Natural killer cell (primary cell): ENCODE measurements around the gene SLA2. TPM values are rescaled to one million over a fixed set of nuclear protein-coding genes. Genes with fewer than 3 reads are reported as not detected.
A peak's percentile ranks its signal among the peaks of the same experiment; 100 is the strongest.
"Not testable (repeated sequence)": the region's sequence is repeated elsewhere in the genome, so short reads cannot be mapped to it uniquely, and the experiment has no call there.

ENCODE experiments used
- ATAC-seq, 3 donors: fragments of 150-1000 bp in 2 of 3; fragments of 200-7000 bp in 1 of 3; cut with Tn5 transposase; 1 replicate in 1 of 3; 2 replicates in 2 of 3; pipeline ENCODE4 v1.10.0; 2021; ENCODE audit warnings: mild to moderate bottlenecking in 2 of 3, moderate library complexity in 2 of 3
- DNase-seq, 2 donors: peaks; one replicate each; pipeline versions ENCODE4 v3.0.0 to v3.0.0-alpha.2; 2013 to 2021; ENCODE audit warnings: mixed read lengths in 1 of 2
- H3K27ac ChIP-seq: one replicate; pipeline ENCODE4 v1.5.1; 2013; ENCODE audit warnings: mild to moderate bottlenecking, low read length
- H3K27me3 ChIP-seq: one replicate; pipeline ENCODE4 v1.6.1; 2013; ENCODE audit warnings: low read length; ENCODE audit not compliant: control insufficient read depth, insufficient read depth
- H3K36me3 ChIP-seq: one replicate; pipeline ENCODE4 v1.6.1; 2013; ENCODE audit warnings: low read length; ENCODE audit not compliant: control insufficient read depth, insufficient read depth
- H3K4me1 ChIP-seq: one replicate; pipeline ENCODE4 v1.6.1; 2013; ENCODE audit warnings: low read length; ENCODE audit not compliant: control insufficient read depth, insufficient read depth
- H3K4me3 ChIP-seq: one replicate; pipeline ENCODE4 v1.5.1; 2013; ENCODE audit warnings: low read length
- H3K9me3 ChIP-seq: one replicate; pipeline ENCODE4 v1.6.1; 2013; ENCODE audit warnings: low read length; ENCODE audit not compliant: control insufficient read depth, insufficient read depth
- H3K27ac Mint-ChIP-seq, 2 donors: one replicate each; pipeline ENCODE4 v1.8.0; 2022; ENCODE audit warnings: mild to moderate bottlenecking in 2 of 2, mixed read lengths in 2 of 2, moderate library complexity in 1 of 2
- H3K27me3 Mint-ChIP-seq, 2 donors: one replicate each; pipeline ENCODE4 v1.8.0; 2022; ENCODE audit warnings: low read depth in 2 of 2, mixed read lengths in 2 of 2
- H3K36me3 Mint-ChIP-seq: one replicate; pipeline ENCODE4 v1.8.0; 2022; ENCODE audit warnings: mixed read lengths
- H3K4me1 Mint-ChIP-seq, 2 donors: one replicate each; pipeline ENCODE4 v1.8.0; 2022; ENCODE audit warnings: mixed read lengths in 2 of 2
- H3K4me3 Mint-ChIP-seq: one replicate; pipeline ENCODE4 v1.8.0; 2022; ENCODE audit warnings: mild to moderate bottlenecking, moderate library complexity, mixed read lengths
- H3K9me3 Mint-ChIP-seq, 2 donors: one replicate each; pipeline ENCODE4 v1.8.0; 2022; ENCODE audit warnings: mixed read lengths in 2 of 2
- CTCF ChIP-seq: fragments of 200-600 bp; IDR thresholded peaks from one replicate; pipeline ENCODE4 v1.8.0; 2022; ENCODE audit warnings: antibody characterized with exemption
- WGBS: methylation state at CpG from one replicate; pipeline ENCODE4 v1.1.7; 2013; ENCODE audit warnings: missing lambda C conversion rate; ENCODE audit not compliant: insufficient coverage; 5-methylcytosine and 5-hydroxymethylcytosine counted together
- intact Hi-C: fragments of 100-400 bp; cut with micrococcal nuclease; formaldehyde crosslinking; loops from one replicate; pipeline ENCODE4 v1.14.2; 2022
- total RNA-seq, 4 donors: library from RNA; stranded (reverse); fragments of 120-200 nt in 1 of 4; gene quantifications; one replicate each; pipeline versions ENCODE4 v1.2.3 to v1.2.4, GENCODE V29; 2013 to 2022

Gene SLA2
- total RNA-seq, 3 donors from 2014 or later (not counting 1 experiment from before 2014, with no cell fraction given): 77.0 to 116 (median 90.3) TPM

- no peak overlapping the region for H3K4me3 ChIP-seq
Observed at GRCh38 chr20:36642136-36642535, 3.9 kb downstream of the SLA2 start.

GRCh38 chr20:36641506-36641843 is 4.5 kb downstream of the SLA2 start:
- peaks cover 36% of the 10 kb centered on the region for H3K36me3 ChIP-seq
- intact Hi-C loops: loop anchor here (10.0 kb wide), 1 partner anchor 243 kb away; no protein-coding TSS in a partner anchor
- no peaks in the 10 kb centered on the region for H3K36me3 Mint-ChIP-seq
- 93% methylated on average over 3 of the region's 3 CpGs for WGBS
- H3K27me3 Mint-ChIP-seq: no peaks in the 10 kb centered on the region
- ATAC-seq (no peak), DNase-seq (no peak)
- TF ChIP-seq CTCF: no peak
- no peak overlapping the region for H3K4me3 Mint-ChIP-seq
- peaks cover 50 to 52% of the 10 kb centered on the region in 2 donors for H3K4me1 Mint-ChIP-seq
- H3K9me3 ChIP-seq: no peaks in the 10 kb centered on the region
- H3K27ac Mint-ChIP-seq: peak overlapping the region; percentile 97 to 98
- H3K9me3 Mint-ChIP-seq: no peaks in the 10 kb centered on the region
- peaks cover 54% of the 10 kb centered on the region for H3K4me1 ChIP-seq
- H3K4me3 ChIP-seq: no peak overlapping the region
- H3K27ac ChIP-seq: no peak overlapping the region
- no peaks in the 10 kb centered on the region for H3K27me3 ChIP-seq

More at GRCh38 chr20:36642136-36642535, 3.9 kb downstream of the SLA2 start:
- no peak for TF ChIP-seq CTCF
- peak; percentile 18 to 24 (median 20) for ATAC-seq
- Mint-ChIP-seq H3K27me3 (no peaks in the 10 kb centered on the region), H3K27ac (peak overlapping the region; percentile 97 to 98), H3K4me1 (peaks cover 55 to 57% of the 10 kb centered on the region in 2 donors), H3K36me3 (no peaks in the 10 kb centered on the region), H3K9me3 (no peaks in the 10 kb centered on the region), H3K4me3 (peak overlapping the region; percentile 95)
- Histone ChIP-seq H3K36me3 (peaks cover 36% of the 10 kb centered on the region), H3K9me3 (no peaks in the 10 kb centered on the region), H3K4me1 (peaks cover 57% of the 10 kb centered on the region), H3K27me3 (no peaks in the 10 kb centered on the region), H3K27ac (no peak overlapping the region)
- WGBS: 20% methylated on average over 5 of the region's 6 CpGs
- DNase-seq: peak in 1 of 2 donors; percentile 26
- intact Hi-C loops: loop anchor here (10.0 kb wide), 1 partner anchor 243 kb away; no protein-coding TSS in a partner anchor

GRCh38 chr20:36638876-36639400 is 7.1 kb downstream of the SLA2 start:
- H3K27ac Mint-ChIP-seq: not testable (repeated sequence)
- peaks cover 55% of the 10 kb centered on the region for H3K36me3 ChIP-seq

GRCh38 chr20:36634342-36634741 is 11.7 kb downstream of the SLA2 start:
- 98% methylated on average over 11 of the region's 11 CpGs for WGBS
- H3K9me3 ChIP-seq: no peaks in the 10 kb centered on the region
- Mint-ChIP-seq H3K4me1 (peaks cover 14 to 27% of the 10 kb centered on the region in 2 donors), H3K9me3 (no peaks in the 10 kb centered on the region), H3K4me3 (no peak overlapping the region), H3K27ac (peak overlapping the region; percentile 73 to 74), H3K36me3 (no peaks in the 10 kb centered on the region), H3K27me3 (no peaks in the 10 kb centered on the region)
- H3K27me3 ChIP-seq: no peaks in the 10 kb centered on the region
- intact Hi-C loops: no loop called here
- ATAC-seq (no peak), DNase-seq (no peak)
- H3K36me3 ChIP-seq: peaks cover 64% of the 10 kb centered on the region
- peaks cover 19% of the 10 kb centered on the region for H3K4me1 ChIP-seq
- TF ChIP-seq CTCF: no peak
- no peak overlapping the region for H3K27ac ChIP-seq
- H3K4me3 ChIP-seq: no peak overlapping the region

More at GRCh38 chr20:36638876-36639400, 7.1 kb downstream of the SLA2 start:
- DNase-seq, intact Hi-C loops, H3K27me3 ChIP-seq, H3K9me3 Mint-ChIP-seq, H3K4me3 ChIP-seq, H3K9me3 ChIP-seq, ATAC-seq, H3K36me3 Mint-ChIP-seq, H3K27me3 Mint-ChIP-seq, H3K4me3 Mint-ChIP-seq, H3K27ac ChIP-seq: not testable (repeated sequence)
- peaks cover 25 to 32% of the 10 kb centered on the region in 2 donors for H3K4me1 Mint-ChIP-seq
- peaks cover 31% of the 10 kb centered on the region for H3K4me1 ChIP-seq
- 100% methylated on average over 11 of the region's 12 CpGs for WGBS
